CD4-positive, CD25-positive, alpha-beta regulatory T cell (primary cell): ENCODE results near the gene TRIAP1. TPM values are rescaled to one million over a fixed set of nuclear protein-coding genes. Genes with fewer than 3 reads are reported as not detected.

Experiments used
- ATAC-seq, 2 donors: fragments of 150-1000 bp; cut with Tn5 transposase; one replicate each; pipeline ENCODE4 v1.10.0; 2021; ENCODE audit warnings: low read depth in 2 of 2, moderate number of reproducible peaks in 2 of 2, moderate library complexity in 1 of 2
- DNase-seq, 3 donors: peaks; one replicate each; pipeline versions ENCODE4 v3.0.0 to v3.0.0-alpha.2; 2012 to 2022; ENCODE audit warnings: mixed read lengths in 1 of 3
- H3K27ac ChIP-seq: one replicate; pipeline ENCODE4 v1.7.0; 2013; ENCODE audit warnings: mild to moderate bottlenecking, low read length; ENCODE audit not compliant: insufficient read depth, poor library complexity, severe bottlenecking
- H3K27me3 ChIP-seq: one replicate; pipeline ENCODE4 v1.7.0; 2013; ENCODE audit warnings: low read length; ENCODE audit not compliant: control insufficient read depth, insufficient read depth
- H3K36me3 ChIP-seq: one replicate; pipeline ENCODE4 v1.7.0; 2013; ENCODE audit warnings: mild to moderate bottlenecking, low read length, moderate library complexity; ENCODE audit not compliant: control insufficient read depth, insufficient read depth
- H3K4me1 ChIP-seq: 2 replicates; pipeline ENCODE4 v1.7.0; 2013; ENCODE audit warnings: mild to moderate bottlenecking, low read length; ENCODE audit not compliant: insufficient read depth, control insufficient read depth, poor library complexity, severe bottlenecking
- H3K4me3 ChIP-seq: one replicate; pipeline ENCODE4 v1.7.0; 2013; ENCODE audit warnings: low read depth, mild to moderate bottlenecking, low read length, moderate library complexity
- H3K9me3 ChIP-seq, 2 experiments: 1 replicate in 1 of 2; 2 replicates in 1 of 2; pipeline ENCODE4 v1.7.0; 2013; ENCODE audit warnings: low read length in 2 of 2, mild to moderate bottlenecking in 1 of 2, moderate library complexity in 1 of 2; ENCODE audit not compliant: control insufficient read depth in 2 of 2
- H3K27ac Mint-ChIP-seq, 3 donors: one replicate each; pipeline ENCODE4 v1.8.0; 2020 to 2022; ENCODE audit warnings: mild to moderate bottlenecking in 3 of 3, mixed read lengths in 3 of 3, moderate library complexity in 2 of 3
- H3K27me3 Mint-ChIP-seq: one replicate; pipeline ENCODE4 v1.8.0; 2022; ENCODE audit warnings: mild to moderate bottlenecking, mixed read lengths
- H3K36me3 Mint-ChIP-seq: one replicate; pipeline ENCODE4 v1.8.0; 2020; ENCODE audit warnings: mixed read lengths
- H3K4me1 Mint-ChIP-seq, 4 donors: one replicate each; pipeline ENCODE4 v1.8.0; 2020 to 2022; ENCODE audit warnings: mixed read lengths in 4 of 4, mild to moderate bottlenecking in 1 of 4
- H3K4me3 Mint-ChIP-seq, 4 donors: one replicate each; pipeline ENCODE4 v1.8.0; 2020 to 2022; ENCODE audit warnings: mild to moderate bottlenecking in 4 of 4, mixed read lengths in 4 of 4, moderate library complexity in 3 of 4
- H3K9me3 Mint-ChIP-seq, 7 donors: one replicate each; pipeline ENCODE4 v1.8.0; 2020 to 2022; ENCODE audit warnings: mixed read lengths in 7 of 7, mild to moderate bottlenecking in 3 of 7, moderate library complexity in 2 of 7
- polyA plus RNA-seq, 4 donors: library from polyadenylated mRNA; unstranded; fragments of 300-500 nt; fragmentation: Illumina TruSeq; gene quantifications; one replicate each; pipeline ENCODE4 v1.2.3, GENCODE V29; 2021
- total RNA-seq: library from RNA; stranded (reverse); gene quantifications from one replicate; pipeline ENCODE4 v1.2.3, GENCODE V29; 2022

The TRIAP1 gene
- total and polyA plus RNA-seq, 5 donors from 2014 or later: 19.2 to 61.1 (median 46.4) TPM

GRCh38 chr12:120473807-120474615 is 27.8 kb upstream of the TRIAP1 start:
- no peak for ATAC-seq
- Mint-ChIP-seq H3K36me3 (peaks cover 3% of the 10 kb centered on the region), H3K4me1 (peaks cover 4 to 18% (median 11%) of the 10 kb centered on the region in 4 donors), H3K27me3 (peaks cover 5% of the 10 kb centered on the region), H3K9me3 (no peaks in the 10 kb centered on the region), H3K4me3 (no peak overlapping the region), H3K27ac (no peak overlapping the region)
- no peak overlapping the region for H3K4me3 ChIP-seq
- no peaks in the 10 kb centered on the region for H3K36me3 ChIP-seq
- H3K4me1 ChIP-seq: peaks cover 9% of the 10 kb centered on the region
- no peaks in the 10 kb centered on the region for H3K27me3 ChIP-seq
- no peak overlapping the region for H3K27ac ChIP-seq
- no peaks in the 10 kb centered on the region for H3K9me3 ChIP-seq
- DNase-seq: no peak

- peaks cover 3% of the 10 kb centered on the region for H3K36me3 Mint-ChIP-seq
- H3K4me3 ChIP-seq: no peak overlapping the region
- peaks cover 6 to 28% (median 20%) of the 10 kb centered on the region in 4 donors for H3K4me1 Mint-ChIP-seq
- no peaks in the 10 kb centered on the region for H3K27me3 ChIP-seq
- no peak overlapping the region for H3K27ac ChIP-seq
- H3K9me3 ChIP-seq: no peaks in the 10 kb centered on the region
- H3K27me3 Mint-ChIP-seq: peaks cover 5% of the 10 kb centered on the region
- H3K9me3 Mint-ChIP-seq: no peaks in the 10 kb centered on the region
- no peaks in the 10 kb centered on the region for H3K36me3 ChIP-seq
- H3K4me1 ChIP-seq: peaks cover 21% of the 10 kb centered on the region
- ATAC-seq: no peak
- DNase-seq: no peak
- H3K27ac Mint-ChIP-seq: no peak overlapping the region
- H3K4me3 Mint-ChIP-seq: no peak overlapping the region
Measured at GRCh38 chr12:120472521-120472920, 26.3 kb upstream of the TRIAP1 start.

GRCh38 chr12:120470150-120470784 is 24.1 kb upstream of the TRIAP1 start:
- peak overlapping the region; percentile 80 for H3K4me3 ChIP-seq
- H3K4me1 ChIP-seq: peaks cover 33% of the 10 kb centered on the region
- Mint-ChIP-seq H3K27me3 (peaks cover 5% of the 10 kb centered on the region), H3K4me3 (peak overlapping the region; percentile 84 to 93 (median 90)), H3K9me3 (no peaks in the 10 kb centered on the region), H3K27ac (peak overlapping the region; percentile 60 to 88 (median 84)), H3K4me1 (peaks cover 9 to 48% (median 34%) of the 10 kb centered on the region in 4 donors), H3K36me3 (peaks cover 7% of the 10 kb centered on the region)
- no peaks in the 10 kb centered on the region for H3K9me3 ChIP-seq
- ATAC-seq (peak; percentile 5 to 11), DNase-seq (no peak)
- H3K27ac ChIP-seq: peak overlapping the region; percentile 86
- H3K36me3 ChIP-seq: peaks cover 17% of the 10 kb centered on the region
- no peaks in the 10 kb centered on the region for H3K27me3 ChIP-seq

GRCh38 chr12:120469450-120470149 is 23.4 kb upstream of the TRIAP1 start, which contains the start of gene SRSF9:
TSS of gene SRSF9 (minus strand) at chr12:120469748. CDS start at chr12:120469609, 139 bp downstream.
- Histone ChIP-seq H3K4me1 (peaks cover 33% of the 10 kb centered on the region), H3K36me3 (peaks cover 23% of the 10 kb centered on the region), H3K27me3 (no peaks in the 10 kb centered on the region), H3K4me3 (peak within 1 kb of the TSS; percentile 86), H3K27ac (peak within 1 kb of the TSS; percentile 86), H3K9me3 (no peaks in the 10 kb centered on the region)
- peak; percentile 96 to 98 (median 97) for DNase-seq
- peaks cover 5% of the 10 kb centered on the region for H3K27me3 Mint-ChIP-seq
- peak within 1 kb of the TSS; percentile 60 to 96 (median 88) for H3K27ac Mint-ChIP-seq
- H3K36me3 Mint-ChIP-seq: peaks cover 13% of the 10 kb centered on the region
- H3K4me1 Mint-ChIP-seq: peaks cover 9 to 50% (median 38%) of the 10 kb centered on the region in 4 donors
- H3K4me3 Mint-ChIP-seq: peak within 1 kb of the TSS; percentile 84 to 98 (median 91)
- no peaks in the 10 kb centered on the region for H3K9me3 Mint-ChIP-seq
- ATAC-seq: peak; percentile 91

GRCh38 chr12:120468821-120469449 is 22.8 kb upstream of the TRIAP1 start:
- H3K4me1 Mint-ChIP-seq: peaks cover 9 to 53% (median 40%) of the 10 kb centered on the region in 4 donors
- peak overlapping the region; percentile 14 to 96 (median 88) for H3K27ac Mint-ChIP-seq
- H3K36me3 Mint-ChIP-seq: peaks cover 18% of the 10 kb centered on the region
- H3K9me3 ChIP-seq: no peaks in the 10 kb centered on the region
- DNase-seq (peak in 1 of 3 donors; percentile 60), ATAC-seq (peak; percentile 35)
- peak overlapping the region; percentile 86 for H3K27ac ChIP-seq
- H3K27me3 Mint-ChIP-seq: peaks cover 5% of the 10 kb centered on the region
- H3K4me3 Mint-ChIP-seq: peak overlapping the region; percentile 84 to 98 (median 91)
- no peaks in the 10 kb centered on the region for H3K9me3 Mint-ChIP-seq
- H3K36me3 ChIP-seq: peaks cover 29% of the 10 kb centered on the region
- no peaks in the 10 kb centered on the region for H3K27me3 ChIP-seq
- H3K4me3 ChIP-seq: peak overlapping the region; percentile 86
- peaks cover 33% of the 10 kb centered on the region for H3K4me1 ChIP-seq

- Mint-ChIP-seq H3K27ac (peak overlapping the region; percentile 54 to 96 (median 88)), H3K36me3 (peaks cover 23% of the 10 kb centered on the region), H3K4me3 (peak overlapping the region; percentile 84 to 98 (median 91)), H3K27me3 (peaks cover 5% of the 10 kb centered on the region), H3K4me1 (peaks cover 9 to 56% (median 40%) of the 10 kb centered on the region in 4 donors), H3K9me3 (no peaks in the 10 kb centered on the region)
- Histone ChIP-seq H3K4me3 (peak overlapping the region; percentile 86), H3K4me1 (peaks cover 33% of the 10 kb centered on the region), H3K27me3 (no peaks in the 10 kb centered on the region), H3K9me3 (no peaks in the 10 kb centered on the region), H3K27ac (peak overlapping the region; percentile 86), H3K36me3 (peaks cover 35% of the 10 kb centered on the region)
- ATAC-seq: no peak
- peak in 2 of 3 donors; percentile 6 to 30 for DNase-seq
Measured at GRCh38 chr12:120468325-120468820, 22.2 kb upstream of the TRIAP1 start.

- Mint-ChIP-seq H3K9me3 (no peaks in the 10 kb centered on the region), H3K36me3 (peaks cover 24% of the 10 kb centered on the region), H3K27me3 (no peaks in the 10 kb centered on the region), H3K4me1 (peaks cover 9 to 56% (median 36%) of the 10 kb centered on the region in 4 donors), H3K4me3 (peak overlapping the region; percentile 56 to 98 (median 86)), H3K27ac (peak overlapping the region in 1 of 3 donors; percentile 88)
- no peaks in the 10 kb centered on the region for H3K27me3 ChIP-seq
- peaks cover 33% of the 10 kb centered on the region for H3K4me1 ChIP-seq
- H3K9me3 ChIP-seq: no peaks in the 10 kb centered on the region
- peaks cover 44% of the 10 kb centered on the region for H3K36me3 ChIP-seq
- no peak overlapping the region for H3K27ac ChIP-seq
- H3K4me3 ChIP-seq: no peak overlapping the region
- DNase-seq (no peak), ATAC-seq (no peak)
Measured at GRCh38 chr12:120467439-120467838, 21.3 kb upstream of the TRIAP1 start.
